ENCODE data around the gene SPOCK1.
A peak's percentile ranks its signal among the peaks of the same experiment; 100 is the strongest.
"Not testable (repeated sequence)": the region's sequence is repeated elsewhere in the genome, so short reads cannot be mapped to it uniquely, and the experiment has no call there.

SPOCK1 gene
- long read RNA-seq, donor 1 = 0 reads
- long read RNA-seq, donor 2 = 0 reads
- long read RNA-seq, donor 3, full-length matches to known transcripts = 4 of 4 reads
- long read RNA-seq, donor 3, partial matches to known transcripts = 0 of 4 reads
- long read RNA-seq, donor 3, other reads (novel, unspliced or antisense) = 0 of 4 reads
- long read RNA-seq, donor 4, full-length matches to known transcripts = 1 of 1 reads
- long read RNA-seq, donor 4, partial matches to known transcripts = 0 of 1 reads
- long read RNA-seq, donor 4, other reads (novel, unspliced or antisense) = 0 of 1 reads
- long read RNA-seq, donor 5, full-length matches to known transcripts = 1 of 1 reads
- long read RNA-seq, donor 5, partial matches to known transcripts = 0 of 1 reads
- long read RNA-seq, donor 5, other reads (novel, unspliced or antisense) = 0 of 1 reads
- long read RNA-seq, donor 6 = 0 reads
- long read RNA-seq, donor 7, full-length matches to known transcripts = 3 of 3 reads
- long read RNA-seq, donor 7, partial matches to known transcripts = 0 of 3 reads
- long read RNA-seq, donor 7, other reads (novel, unspliced or antisense) = 0 of 3 reads
- long read RNA-seq, donor 8, full-length matches to known transcripts = 1 of 1 reads
- long read RNA-seq, donor 8, partial matches to known transcripts = 0 of 1 reads
- long read RNA-seq, donor 8, other reads (novel, unspliced or antisense) = 0 of 1 reads

DNA sequence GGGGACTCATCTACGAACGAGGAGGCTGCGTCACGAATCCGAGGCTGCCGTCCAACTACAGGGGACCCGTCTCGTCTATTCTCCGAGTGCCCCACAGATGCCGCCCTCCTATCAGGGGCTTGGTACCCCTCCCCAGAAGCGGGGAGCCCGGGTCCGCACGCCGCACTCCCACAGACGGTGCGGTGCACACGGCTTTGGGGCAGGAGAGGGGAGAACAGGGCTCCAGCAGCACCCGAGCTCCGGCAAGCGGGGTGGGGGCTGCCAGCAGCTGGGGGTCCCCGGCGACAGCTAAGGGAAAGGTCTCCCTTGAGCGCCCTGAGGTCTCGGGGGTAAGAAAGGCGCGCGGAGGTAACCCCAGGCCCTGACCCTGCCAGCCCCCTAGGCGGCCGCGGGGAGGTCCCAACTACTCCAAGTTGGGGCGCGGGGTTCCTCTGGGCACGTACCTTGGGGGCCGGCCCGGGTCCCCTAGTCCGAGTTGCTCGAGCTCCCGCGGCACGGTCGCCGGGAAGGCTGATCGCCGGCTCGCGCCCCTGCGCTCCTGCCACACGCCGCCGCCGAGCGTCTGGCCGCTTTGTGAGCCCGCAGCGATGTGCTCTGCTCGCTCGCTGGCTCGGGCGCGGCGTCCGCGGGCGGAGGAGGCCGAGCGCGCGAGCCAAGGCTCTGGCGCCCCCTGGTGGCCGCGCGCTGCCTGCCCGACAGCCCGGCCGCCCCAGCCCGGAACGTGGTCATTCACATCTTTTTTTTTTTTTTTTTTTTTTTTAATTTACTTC lies at the start of gene SPOCK1:
SPOCK1 (minus strand) TSS at position 591 of the 770 bp plus-strand sequence.
- peak; percentile 71 for DNase-seq

DNA sequence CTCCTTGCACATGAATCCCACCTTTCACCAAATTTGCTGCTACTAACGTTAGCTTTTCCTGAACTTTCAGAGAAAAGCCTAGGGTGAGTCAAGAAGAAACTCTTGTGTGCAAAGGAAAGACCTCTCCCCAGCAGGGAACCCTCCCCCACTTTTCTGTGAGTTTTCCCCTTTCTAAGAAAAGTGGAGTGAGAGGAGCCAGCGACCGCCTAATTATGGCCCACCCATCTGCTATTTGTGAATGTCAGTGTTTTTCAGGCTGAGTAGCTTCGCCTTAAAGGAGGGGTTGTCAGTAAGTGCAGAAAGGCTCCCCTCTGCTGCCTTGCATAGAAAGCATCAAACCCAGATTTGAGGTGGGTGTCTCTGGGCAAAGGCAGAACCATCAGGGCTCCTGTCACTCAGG lies 46.8 kb upstream of the SPOCK1 start:
- DNase-seq = no peak

DNA sequence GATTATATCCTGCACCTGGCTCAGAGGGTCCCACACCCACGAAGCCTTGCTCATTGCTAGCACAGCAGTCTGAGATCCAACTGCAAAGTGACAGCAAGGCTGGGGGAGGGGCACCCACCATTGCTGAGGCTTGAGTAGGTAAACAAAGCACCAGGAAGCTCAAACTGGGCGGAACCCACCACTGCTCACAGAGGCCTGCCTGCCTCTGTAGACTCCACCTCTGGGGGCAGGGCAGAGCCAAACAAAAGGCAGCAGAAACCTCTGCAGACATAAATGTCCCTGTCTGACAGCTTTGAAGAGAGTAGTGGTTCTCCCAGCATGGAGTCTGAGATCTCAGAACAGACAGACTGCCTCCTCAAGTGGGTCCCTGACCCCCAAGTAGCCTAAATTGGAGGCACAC lies 36.3 kb upstream of the SPOCK1 start:
- DNase-seq = not testable (repeated sequence)

GRCh38 chr5:137533963-137534362 lies 34.8 kb upstream of the SPOCK1 start:
- DNase-seq = no peak

GRCh38 chr5:137531266-137531665 lies 32.1 kb upstream of the SPOCK1 start:
- no peak for DNase-seq

DNA sequence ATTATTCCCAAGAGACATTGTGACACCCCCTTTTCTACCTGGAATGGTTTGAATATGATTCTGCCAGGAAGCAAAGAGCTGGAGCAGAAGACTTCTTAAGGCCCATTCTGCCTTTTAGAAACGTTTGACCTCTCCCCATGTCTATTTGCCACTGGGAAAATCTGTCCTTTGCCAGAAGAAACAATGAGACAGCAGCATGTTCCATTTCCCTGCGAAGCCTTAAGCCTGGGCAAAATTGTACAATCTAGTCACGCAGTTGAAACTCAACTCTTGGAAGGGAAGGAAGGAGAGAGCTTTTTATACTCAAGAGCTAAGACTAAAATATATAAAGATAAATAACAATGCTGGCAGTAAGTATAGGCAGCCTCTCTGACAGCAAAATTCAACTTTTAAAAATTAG lies 22.1 kb upstream of the SPOCK1 start:
- no peak for DNase-seq

DNA sequence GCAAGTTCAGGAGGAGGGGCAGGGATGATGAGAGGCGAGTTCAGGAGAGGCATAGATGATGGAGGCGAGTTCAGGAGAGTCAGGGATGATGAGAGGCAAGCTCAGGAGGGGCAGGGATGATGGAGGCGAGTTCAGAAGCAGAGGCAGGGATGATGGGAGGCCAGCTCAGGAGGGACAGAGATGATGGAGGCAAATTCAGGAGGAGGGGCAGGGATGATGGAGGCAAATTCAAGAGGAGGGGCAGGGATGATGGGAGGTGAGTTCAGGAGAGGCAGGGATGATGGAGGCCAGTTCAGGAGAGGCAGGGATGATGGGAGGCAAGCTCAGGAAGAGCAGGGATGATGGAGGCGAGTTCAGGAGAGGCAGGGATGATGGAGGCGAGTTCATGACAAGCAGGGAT lies 17.8 kb upstream of the SPOCK1 start:
- DNase-seq = no peak

GRCh38 chr5:137516251-137516797 lies 17.2 kb upstream of the SPOCK1 start:
- DNase-seq = no peak

- DNase-seq = no peak
Measured at GRCh38 chr5:137515238-137515637, 16.1 kb upstream of the SPOCK1 start.

- no peak for DNase-seq
Measured at GRCh38 chr5:137510671-137511070, 11.5 kb upstream of the SPOCK1 start.

DNA sequence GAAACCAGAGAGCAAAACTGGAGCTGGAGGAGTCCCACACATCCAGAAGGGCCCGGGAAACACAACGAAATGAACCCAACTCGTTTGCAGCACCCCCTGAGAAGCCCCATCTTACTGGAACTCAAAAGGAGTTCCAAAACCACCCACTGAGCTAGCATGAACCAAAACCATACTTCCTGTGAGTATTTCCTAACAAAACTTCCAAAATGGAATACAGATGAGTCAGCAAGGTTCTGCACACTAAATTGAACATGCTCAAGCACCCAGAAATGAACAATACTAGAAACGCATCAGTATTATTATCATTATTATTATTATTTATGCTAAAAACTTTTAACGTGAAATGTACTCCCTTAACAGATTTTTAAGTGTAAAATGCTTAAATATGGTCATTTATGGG lies 8.0 kb upstream of the SPOCK1 start:
- no peak for DNase-seq

- no peak for DNase-seq
Measured at GRCh38 chr5:137506296-137506695, 7.2 kb upstream of the SPOCK1 start.

- no peak for DNase-seq
Measured at GRCh38 chr5:137504916-137505315, 5.8 kb upstream of the SPOCK1 start.

GRCh38 chr5:137503456-137503855 lies 4.3 kb upstream of the SPOCK1 start:
- no peak for DNase-seq

DNA sequence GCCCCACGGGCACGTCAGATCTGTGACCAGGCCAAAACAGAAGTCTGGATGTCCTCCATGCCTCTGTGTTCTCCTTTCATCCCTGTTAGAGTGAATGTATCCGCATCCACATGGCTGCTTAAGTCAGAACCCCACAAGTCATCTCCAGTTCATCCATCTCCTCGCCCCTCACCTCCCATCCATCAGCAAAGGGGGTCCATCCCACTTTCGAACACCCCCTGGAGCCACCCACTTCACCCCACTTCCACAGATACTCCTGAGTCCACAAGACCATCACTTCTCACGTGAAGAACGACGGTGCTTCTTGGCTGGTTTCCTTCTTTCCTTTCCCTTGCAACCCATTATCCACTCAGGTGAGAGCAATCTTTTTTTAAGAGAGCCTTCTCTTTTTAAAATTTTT lies 3.5 kb upstream of the SPOCK1 start:
- no peak for DNase-seq

DNA sequence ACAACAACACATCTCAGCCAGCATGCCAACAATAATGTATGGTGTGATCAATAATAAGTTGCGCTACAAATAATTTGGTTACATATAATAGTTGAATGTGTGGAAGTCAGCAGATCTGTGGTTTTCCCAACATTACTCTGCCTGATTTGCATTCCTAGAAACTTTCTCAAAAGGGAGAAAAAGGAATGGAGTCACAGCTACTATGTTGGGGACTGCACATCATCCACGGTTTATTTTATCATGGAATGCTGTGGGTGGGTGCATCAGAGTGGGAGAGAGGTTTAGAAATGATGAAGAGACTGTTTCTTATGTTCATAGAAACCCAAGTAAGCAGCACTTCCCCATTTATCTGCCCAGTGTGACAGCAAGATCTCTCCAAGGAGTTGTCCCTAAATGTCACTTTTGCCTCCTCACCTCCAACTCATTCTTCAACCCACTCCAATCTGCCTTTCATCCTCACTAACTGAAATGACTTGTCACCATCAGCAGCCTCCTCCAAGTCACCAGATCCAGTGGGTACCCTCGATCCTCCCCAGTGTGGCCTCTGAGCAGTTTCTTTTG lies 2.8 kb upstream of the SPOCK1 start:
- no peak for DNase-seq

- DNase-seq = no peak
Measured at GRCh38 chr5:137501226-137501625, 2.1 kb upstream of the SPOCK1 start.

DNA sequence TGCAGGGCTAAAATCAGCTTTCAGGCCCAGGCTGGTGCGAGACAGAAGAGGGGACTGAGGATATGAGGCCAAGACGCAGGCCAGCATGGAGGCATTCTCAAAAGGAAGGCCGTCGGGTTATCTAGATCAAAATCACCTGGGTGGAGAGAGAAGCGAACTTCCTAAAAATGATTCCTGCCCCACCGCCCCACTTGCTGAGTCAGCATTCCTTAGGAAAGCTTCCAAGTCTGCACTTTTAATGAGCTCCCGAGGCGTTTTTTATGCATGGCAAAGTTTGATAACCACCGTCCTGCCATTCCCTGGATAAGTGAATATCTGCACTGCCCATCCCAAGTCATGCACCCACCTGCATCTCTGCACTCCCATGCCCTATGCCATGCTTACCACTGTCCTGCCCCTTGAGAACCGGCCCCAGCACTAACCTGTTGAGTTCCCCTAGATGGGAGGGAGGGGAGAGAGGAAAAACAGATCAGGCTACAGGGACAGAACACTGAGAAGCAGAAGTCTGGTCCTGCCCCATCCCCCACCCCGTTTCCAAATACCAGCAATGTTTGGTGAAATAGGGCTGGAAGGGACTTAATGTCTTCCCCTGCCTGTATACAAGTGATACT lies 1.6 kb upstream of the SPOCK1 start:
- DNase-seq = no peak

GRCh38 chr5:137499506-137499847 lies 351 bp upstream of the SPOCK1 start:
- DNase-seq = not testable (repeated sequence)

GRCh38 chr5:137498301-137498735 lies 808 bp downstream of the SPOCK1 start:
- DNase-seq = peak; percentile 31

- DNase-seq = no peak
Measured at GRCh38 chr5:137497396-137498290, 1.5 kb downstream of the SPOCK1 start.
